Mucosa of rectum (tissue), 2 donors: Measurements from ENCODE around the gene AFP.

Experiments
- H3K27ac ChIP-seq, 2 donors: one replicate each; pipeline ENCODE4 v1.7.0; 2013; ENCODE audit warnings: inconsistent platforms in 2 of 2, low read depth in 2 of 2, low read length in 2 of 2
- H3K27me3 ChIP-seq, 2 donors: one replicate each; pipeline ENCODE4 v1.7.0; 2013; ENCODE audit warnings: low read length in 2 of 2; ENCODE audit not compliant: control insufficient read depth in 2 of 2, insufficient read depth in 2 of 2
- H3K36me3 ChIP-seq, 2 donors: one replicate each; pipeline ENCODE4 v1.7.0; 2013; ENCODE audit warnings: low read length in 2 of 2; ENCODE audit not compliant: control insufficient read depth in 2 of 2, insufficient read depth in 2 of 2
- H3K4me1 ChIP-seq, 2 donors: one replicate each; pipeline ENCODE4 v1.7.0; 2013; ENCODE audit warnings: low read length in 2 of 2, mild to moderate bottlenecking in 1 of 2; ENCODE audit not compliant: control insufficient read depth in 2 of 2, insufficient read depth in 2 of 2
- H3K4me3 ChIP-seq, 2 donors: one replicate each; pipeline ENCODE4 v1.7.0; 2013; ENCODE audit warnings: low read length in 2 of 2
- H3K9ac ChIP-seq, 2 donors: one replicate each; pipeline ENCODE4 v1.7.0; 2013; ENCODE audit warnings: low read length in 2 of 2, low read depth in 1 of 2, mild to moderate bottlenecking in 1 of 2
- H3K9me3 ChIP-seq, 2 donors: one replicate each; pipeline ENCODE4 v1.7.0; 2013; ENCODE audit warnings: low read length in 2 of 2; ENCODE audit not compliant: control insufficient read depth in 2 of 2
- donor health status: healthy.
- donor health status: Normal muscosa, but diverticular disease.

Gene AFP

DNA sequence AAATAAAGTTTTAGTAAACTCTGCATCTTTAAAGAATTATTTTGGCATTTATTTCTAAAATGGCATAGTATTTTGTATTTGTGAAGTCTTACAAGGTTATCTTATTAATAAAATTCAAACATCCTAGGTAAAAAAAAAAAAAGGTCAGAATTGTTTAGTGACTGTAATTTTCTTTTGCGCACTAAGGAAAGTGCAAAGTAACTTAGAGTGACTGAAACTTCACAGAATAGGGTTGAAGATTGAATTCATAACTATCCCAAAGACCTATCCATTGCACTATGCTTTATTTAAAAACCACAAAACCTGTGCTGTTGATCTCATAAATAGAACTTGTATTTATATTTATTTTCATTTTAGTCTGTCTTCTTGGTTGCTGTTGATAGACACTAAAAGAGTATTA lies 31.6 kb upstream of the AFP start:
- Histone ChIP-seq H3K4me1 (no peaks in the 10 kb centered on the region), H3K4me3 (no peak overlapping the region), H3K36me3 (no peaks in the 10 kb centered on the region), H3K27me3 (no peaks in the 10 kb centered on the region), H3K9ac (no peak overlapping the region), H3K9me3 (no peaks in the 10 kb centered on the region), H3K27ac (no peak overlapping the region)

DNA sequence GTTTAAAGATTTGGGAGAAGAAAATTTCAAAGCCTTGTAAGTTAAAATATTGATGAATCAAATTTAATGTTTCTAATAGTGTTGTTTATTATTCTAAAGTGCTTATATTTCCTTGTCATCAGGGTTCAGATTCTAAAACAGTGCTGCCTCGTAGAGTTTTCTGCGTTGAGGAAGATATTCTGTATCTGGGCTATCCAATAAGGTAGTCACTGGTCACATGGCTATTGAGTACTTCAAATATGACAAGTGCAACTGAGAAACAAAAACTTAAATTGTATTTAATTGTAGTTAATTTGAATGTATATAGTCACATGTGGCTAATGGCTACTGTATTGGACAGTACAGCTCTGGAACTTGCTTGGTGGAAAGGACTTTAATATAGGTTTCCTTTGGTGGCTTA lies 30.9 kb upstream of the AFP start:
- Histone ChIP-seq H3K4me3 (no peak overlapping the region), H3K36me3 (no peaks in the 10 kb centered on the region), H3K9ac (no peak overlapping the region)

DNA sequence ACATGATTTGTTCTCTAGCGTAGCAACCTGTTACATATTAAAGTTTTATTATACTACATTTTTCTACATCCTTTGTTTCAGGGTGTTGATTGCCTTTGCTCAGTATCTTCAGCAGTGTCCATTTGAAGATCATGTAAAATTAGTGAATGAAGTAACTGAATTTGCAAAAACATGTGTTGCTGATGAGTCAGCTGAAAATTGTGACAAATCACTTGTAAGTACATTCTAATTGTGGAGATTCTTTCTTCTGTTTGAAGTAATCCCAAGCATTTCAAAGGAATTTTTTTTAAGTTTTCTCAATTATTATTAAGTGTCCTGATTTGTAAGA lies 29.5 kb upstream of the AFP start:
- no peaks in the 10 kb centered on the region for H3K27me3 ChIP-seq
- no peaks in the 10 kb centered on the region for H3K4me1 ChIP-seq
- H3K9ac ChIP-seq: no peak overlapping the region
- H3K36me3 ChIP-seq: no peaks in the 10 kb centered on the region
- no peaks in the 10 kb centered on the region for H3K9me3 ChIP-seq
- no peak overlapping the region for H3K4me3 ChIP-seq
- no peak overlapping the region for H3K27ac ChIP-seq

More for the DNA sequence above, 30.9 kb upstream of the AFP start:
- Histone ChIP-seq H3K4me1 (no peaks in the 10 kb centered on the region), H3K27me3 (no peaks in the 10 kb centered on the region), H3K27ac (no peak overlapping the region), H3K9me3 (no peaks in the 10 kb centered on the region)

DNA sequence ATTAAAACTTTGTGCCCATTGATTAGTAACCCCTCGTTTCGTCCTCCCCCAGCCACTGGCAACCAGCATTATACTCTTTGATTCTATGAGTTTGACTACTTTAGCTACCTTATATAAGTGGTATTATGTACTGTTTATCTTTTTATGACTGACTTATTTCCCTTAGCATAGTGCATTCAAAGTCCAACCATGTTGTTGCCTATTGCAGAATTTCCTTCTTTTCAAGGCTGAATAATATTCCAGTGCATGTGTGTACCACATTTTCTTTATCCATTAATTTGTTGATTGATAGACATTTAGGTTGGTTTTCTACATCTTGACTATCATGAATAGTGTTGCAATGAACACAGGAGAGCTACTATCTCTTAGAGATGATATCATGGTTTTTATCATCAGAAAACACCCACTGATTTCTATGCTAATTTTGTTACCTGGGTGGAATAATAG lies 28.8 kb upstream of the AFP start:
- no peaks in the 10 kb centered on the region for H3K4me1 ChIP-seq
- no peaks in the 10 kb centered on the region for H3K36me3 ChIP-seq
- H3K9ac ChIP-seq: no peak overlapping the region
- no peaks in the 10 kb centered on the region for H3K27me3 ChIP-seq
- no peak overlapping the region for H3K27ac ChIP-seq
- no peaks in the 10 kb centered on the region for H3K9me3 ChIP-seq
- H3K4me3 ChIP-seq: no peak overlapping the region

- Histone ChIP-seq H3K4me1 (no peaks in the 10 kb centered on the region), H3K27ac (no peak overlapping the region), H3K27me3 (no peaks in the 10 kb centered on the region), H3K4me3 (no peak overlapping the region), H3K9ac (no peak overlapping the region), H3K9me3 (no peaks in the 10 kb centered on the region), H3K36me3 (no peaks in the 10 kb centered on the region)
Observed at GRCh38 chr4:73408181-73408867, 27.7 kb upstream of the AFP start.

DNA sequence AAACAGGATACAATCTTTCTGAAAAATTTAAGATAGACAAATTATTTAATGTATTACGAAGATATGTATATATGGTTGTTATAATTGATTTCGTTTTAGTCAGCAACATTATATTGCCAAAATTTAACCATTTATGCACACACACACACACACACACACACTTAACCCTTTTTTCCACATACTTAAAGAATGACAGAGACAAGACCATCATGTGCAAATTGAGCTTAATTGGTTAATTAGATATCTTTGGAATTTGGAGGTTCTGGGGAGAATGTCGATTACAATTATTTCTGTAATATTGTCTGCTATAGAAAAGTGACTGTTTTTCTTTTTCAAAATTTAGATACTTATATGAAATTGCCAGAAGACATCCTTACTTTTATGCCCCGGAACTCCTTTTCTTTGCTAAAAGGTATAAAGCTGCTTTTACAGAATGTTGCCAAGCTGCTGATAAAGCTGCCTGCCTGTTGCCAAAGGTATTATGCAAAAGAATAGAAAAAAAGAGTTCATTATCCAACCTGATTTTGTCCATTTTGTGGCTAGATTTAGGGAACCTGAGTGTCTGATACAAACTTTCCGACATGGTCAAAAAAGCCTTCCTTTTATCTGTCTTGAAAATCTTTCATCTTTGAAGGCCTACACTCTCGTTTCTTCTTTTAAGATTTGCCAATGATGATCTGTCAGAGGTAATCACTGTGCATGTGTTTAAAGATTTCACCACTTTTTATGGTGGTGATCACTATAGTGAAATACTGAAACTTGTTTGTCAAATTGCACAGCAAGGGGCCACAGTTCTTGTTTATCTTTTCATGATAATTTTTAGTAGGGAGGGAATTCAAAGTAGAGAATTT lies 26.8 kb upstream of the AFP start:
- H3K36me3 ChIP-seq: no peaks in the 10 kb centered on the region
- no peaks in the 10 kb centered on the region for H3K27me3 ChIP-seq
- no peak overlapping the region for H3K27ac ChIP-seq
- no peak overlapping the region for H3K9ac ChIP-seq
- H3K4me1 ChIP-seq: no peaks in the 10 kb centered on the region
- H3K4me3 ChIP-seq: no peak overlapping the region
- H3K9me3 ChIP-seq: no peaks in the 10 kb centered on the region

GRCh38 chr4:73409978-73410548 lies 26.0 kb upstream of the AFP start:
- Histone ChIP-seq H3K4me3 (no peak overlapping the region), H3K27ac (no peak overlapping the region), H3K4me1 (no peaks in the 10 kb centered on the region), H3K27me3 (no peaks in the 10 kb centered on the region), H3K9me3 (no peaks in the 10 kb centered on the region), H3K36me3 (no peaks in the 10 kb centered on the region), H3K9ac (no peak overlapping the region)

DNA sequence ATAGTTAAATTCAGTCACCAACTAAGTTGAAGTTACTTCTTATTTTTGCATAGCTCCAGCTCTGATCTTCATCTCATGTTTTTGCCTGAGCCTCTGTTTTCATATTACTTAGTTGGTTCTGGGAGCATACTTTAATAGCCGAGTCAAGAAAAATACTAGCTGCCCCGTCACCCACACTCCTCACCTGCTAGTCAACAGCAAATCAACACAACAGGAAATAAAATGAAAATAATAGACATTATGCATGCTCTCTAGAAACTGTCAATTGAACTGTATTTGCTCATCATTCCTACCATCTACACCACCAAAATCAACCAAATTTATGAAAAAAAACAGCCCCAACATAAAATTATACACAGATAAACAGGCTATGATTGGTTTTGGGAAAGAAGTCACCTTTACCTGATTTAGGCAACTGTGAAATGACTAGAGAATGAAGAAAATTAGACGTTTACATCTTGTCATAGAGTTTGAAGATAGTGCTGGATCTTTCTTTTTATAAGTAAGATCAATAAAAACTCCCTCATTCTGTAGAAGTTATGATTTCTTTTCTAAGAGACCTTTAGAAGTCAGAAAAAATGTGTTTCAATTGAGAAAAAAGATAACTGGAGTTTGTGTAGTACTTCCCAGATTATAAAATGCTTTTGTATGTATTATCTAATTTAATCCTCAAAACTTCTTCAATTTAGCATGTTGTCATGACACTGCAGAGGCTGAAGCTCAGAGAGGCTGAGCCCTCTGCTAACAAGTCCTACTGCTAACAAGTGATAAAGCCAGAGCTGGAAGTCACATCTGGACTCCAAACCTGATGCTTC lies 24.9 kb upstream of the AFP start:
- no peak overlapping the region for H3K4me3 ChIP-seq
- H3K4me1 ChIP-seq: no peaks in the 10 kb centered on the region
- H3K9me3 ChIP-seq: no peaks in the 10 kb centered on the region
- no peak overlapping the region for H3K9ac ChIP-seq
- H3K36me3 ChIP-seq: no peaks in the 10 kb centered on the region
- H3K27ac ChIP-seq: no peak overlapping the region
- no peaks in the 10 kb centered on the region for H3K27me3 ChIP-seq

DNA sequence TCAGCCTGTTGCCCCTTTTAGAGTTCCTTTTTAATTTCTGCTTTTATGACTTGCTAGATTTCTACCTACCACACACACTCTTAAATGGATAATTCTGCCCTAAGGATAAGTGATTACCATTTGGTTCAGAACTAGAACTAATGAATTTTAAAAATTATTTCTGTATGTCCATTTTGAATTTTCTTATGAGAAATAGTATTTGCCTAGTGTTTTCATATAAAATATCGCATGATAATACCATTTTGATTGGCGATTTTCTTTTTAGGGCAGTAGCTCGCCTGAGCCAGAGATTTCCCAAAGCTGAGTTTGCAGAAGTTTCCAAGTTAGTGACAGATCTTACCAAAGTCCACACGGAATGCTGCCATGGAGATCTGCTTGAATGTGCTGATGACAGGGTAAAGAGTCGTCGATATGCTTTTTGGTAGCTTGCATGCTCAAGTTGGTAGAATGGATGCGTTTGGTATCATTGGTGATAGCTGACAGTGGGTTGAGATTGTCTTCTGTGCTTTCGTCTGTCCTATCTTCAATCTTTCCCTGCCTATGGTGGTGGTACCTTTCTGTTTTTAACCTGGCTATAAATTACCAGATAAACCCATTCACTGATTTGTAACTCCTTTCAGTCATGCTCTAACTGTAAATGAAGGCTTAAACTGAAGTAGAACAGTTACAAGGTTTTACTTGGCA lies 24.1 kb upstream of the AFP start:
- H3K27me3 ChIP-seq: no peaks in the 10 kb centered on the region
- no peak overlapping the region for H3K9ac ChIP-seq
- no peaks in the 10 kb centered on the region for H3K9me3 ChIP-seq
- no peaks in the 10 kb centered on the region for H3K4me1 ChIP-seq
- H3K4me3 ChIP-seq: no peak overlapping the region
- no peak overlapping the region for H3K27ac ChIP-seq
- H3K36me3 ChIP-seq: no peaks in the 10 kb centered on the region
